Measurements from ENCODE around the gene DENND10. TPM values are rescaled to one million over a fixed set of nuclear protein-coding genes. Genes with fewer than 3 reads are reported as not detected.
"Not testable (repeated sequence)": the region's sequence is repeated elsewhere in the genome, so short reads cannot be mapped to it uniquely, and the experiment has no call there.

DENND10 gene
- total RNA-seq, 5 donors from 2014 or later (not counting 1 experiment from before 2014, with no cell fraction given): 28.5 to 52.4 (median 41.7) TPM

DNA sequence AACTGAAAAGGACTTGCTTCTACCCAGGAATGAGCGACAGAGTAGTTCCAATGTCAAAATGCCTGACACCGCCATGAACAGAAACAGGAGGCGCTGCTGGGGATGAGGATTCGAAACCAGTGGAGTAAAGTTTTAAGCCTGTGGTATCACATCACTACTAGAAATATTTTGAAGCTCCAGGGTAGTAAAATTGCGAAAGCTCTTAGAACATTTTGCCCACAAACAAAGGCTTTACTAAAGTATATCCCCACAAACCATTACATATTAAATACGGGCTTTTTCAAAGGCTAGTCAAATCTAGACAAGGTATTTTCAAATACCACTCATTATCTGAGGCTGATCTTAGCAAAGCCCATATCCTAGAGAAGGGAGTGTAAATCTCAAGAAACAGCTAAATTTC is 72.3 kb downstream of the DENND10 start:
- peaks cover 24 to 39% (median 34%) of the 10 kb centered on the region in 3 donors for H3K4me1 Mint-ChIP-seq
- Histone ChIP-seq H3K4me3 (ENCODE audit: control insufficient read depth in 1 of 2, extremely low read depth in 1 of 2, low read length in 1 of 2) (no peak overlapping the region), H3K27ac (ENCODE audit: low read length) (no peak overlapping the region), H3K36me3 (ENCODE audit: control insufficient read depth in 2 of 2, extremely low read depth in 1 of 2, insufficient read depth in 1 of 2, low read length in 1 of 2) (peaks cover 12 to 35% of the 10 kb centered on the region in 2 donors), H3K4me1 (ENCODE audit: control insufficient read depth in 1 of 2, extremely low read depth in 1 of 2, insufficient read depth in 2 of 2, low read length in 2 of 2) (peaks cover 5 to 32% of the 10 kb centered on the region in 2 experiments), H3K27me3 (replicated peaks in 1 of 2; ENCODE audit: control insufficient read depth in 2 of 2, extremely low read depth in 1 of 2, insufficient read depth in 2 of 2, low read length in 1 of 2) (no peaks in the 10 kb centered on the region), H3K9me3 (no peaks in the 10 kb centered on the region)
- DNase-seq: no peak
- no CpG with 5 or more reads among the region's 6 CpGs for WGBS (ENCODE audit: insufficient coverage)
- H3K9me3 Mint-ChIP-seq: no peaks in the 10 kb centered on the region
- ATAC-seq (replicated peaks in 1 of 4): no peak
- no peaks in the 10 kb centered on the region for H3K27me3 Mint-ChIP-seq
- H3K27ac Mint-ChIP-seq: peak overlapping the region in 1 of 2 donors; percentile 64
- ChIA-PET CTCF (interaction anchor here (0.6 to 1.0 kb wide), 3 partner anchors 11 to 35 kb away, joined by 3 to 4 read pairs (median 3); no protein-coding TSS in a partner anchor), POLR2A (interaction anchor here (0.6 to 1.1 kb wide), 2 partner anchors 35 to 42 kb away, joined by 3 read pairs; no protein-coding TSS in a partner anchor)
- H3K4me3 Mint-ChIP-seq: peak overlapping the region in 2 of 3 donors; percentile 93 to 96
- peaks cover 16% of the 10 kb centered on the region for H3K36me3 Mint-ChIP-seq

DNA sequence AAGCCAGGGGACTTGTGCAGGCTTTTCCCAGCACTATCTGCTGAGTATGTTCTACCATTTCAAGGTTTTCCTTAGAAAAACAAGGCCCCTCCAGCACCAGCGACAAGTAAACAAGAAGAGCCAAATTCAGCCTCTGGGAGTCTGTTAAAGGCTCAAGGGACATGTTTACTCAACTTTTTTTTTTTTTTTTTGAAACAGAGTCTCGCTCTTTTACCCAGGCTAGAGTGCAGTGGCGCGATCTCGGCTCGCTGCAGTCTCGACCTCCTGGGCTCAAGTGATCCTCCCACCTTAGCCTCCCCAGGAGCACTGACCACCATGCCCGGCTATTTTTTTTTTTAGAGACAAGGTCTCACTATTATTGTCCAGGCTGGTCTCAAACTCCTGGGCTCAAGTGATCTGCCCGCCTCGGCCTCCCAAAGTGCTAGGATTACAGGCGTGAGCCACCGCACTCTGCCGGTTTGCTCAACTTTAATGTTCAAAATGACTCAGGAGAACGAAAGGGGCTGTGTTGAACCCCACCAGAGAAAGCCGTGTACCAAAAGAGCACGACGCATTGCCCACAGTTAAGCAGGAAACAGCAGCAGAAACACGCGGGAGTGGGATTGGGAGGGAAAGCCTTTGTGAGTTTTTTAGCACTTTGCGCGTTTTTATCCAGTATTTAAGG is 73.9 kb downstream of the DENND10 start:
- peak in 3 of 4 experiments; percentile 3 to 19 (median 13) for ATAC-seq (replicated peaks in 1 of 4)
- no peaks in the 10 kb centered on the region for H3K27me3 Mint-ChIP-seq
- no peak for DNase-seq
- ChIA-PET CTCF (no interaction called here), POLR2A (no interaction called here)
- Histone ChIP-seq H3K4me1 (ENCODE audit: control insufficient read depth in 1 of 2, extremely low read depth in 1 of 2, insufficient read depth in 2 of 2, low read length in 2 of 2) (peaks cover 5 to 32% of the 10 kb centered on the region in 2 experiments), H3K4me3 (ENCODE audit: control insufficient read depth in 1 of 2, extremely low read depth in 1 of 2, low read length in 1 of 2) (peak overlapping the region; percentile 92 to 98), H3K9me3 (no peaks in the 10 kb centered on the region), H3K27me3 (replicated peaks in 1 of 2; ENCODE audit: control insufficient read depth in 2 of 2, extremely low read depth in 1 of 2, insufficient read depth in 2 of 2, low read length in 1 of 2) (no peaks in the 10 kb centered on the region), H3K36me3 (ENCODE audit: control insufficient read depth in 2 of 2, extremely low read depth in 1 of 2, insufficient read depth in 1 of 2, low read length in 1 of 2) (peaks cover 9 to 19% of the 10 kb centered on the region in 2 donors), H3K27ac (ENCODE audit: low read length) (peak overlapping the region; percentile 78)
- H3K9me3 Mint-ChIP-seq: no peaks in the 10 kb centered on the region
- H3K4me1 Mint-ChIP-seq: peaks cover 24 to 39% (median 34%) of the 10 kb centered on the region in 3 donors
- WGBS (ENCODE audit: insufficient coverage): 10% methylated on average over 18 of the region's 21 CpGs
- peak overlapping the region; percentile 92 to 93 for H3K27ac Mint-ChIP-seq
- H3K36me3 Mint-ChIP-seq: peaks cover 4% of the 10 kb centered on the region
- H3K4me3 Mint-ChIP-seq: peak overlapping the region; percentile 93 to 96 (median 93)

DNA sequence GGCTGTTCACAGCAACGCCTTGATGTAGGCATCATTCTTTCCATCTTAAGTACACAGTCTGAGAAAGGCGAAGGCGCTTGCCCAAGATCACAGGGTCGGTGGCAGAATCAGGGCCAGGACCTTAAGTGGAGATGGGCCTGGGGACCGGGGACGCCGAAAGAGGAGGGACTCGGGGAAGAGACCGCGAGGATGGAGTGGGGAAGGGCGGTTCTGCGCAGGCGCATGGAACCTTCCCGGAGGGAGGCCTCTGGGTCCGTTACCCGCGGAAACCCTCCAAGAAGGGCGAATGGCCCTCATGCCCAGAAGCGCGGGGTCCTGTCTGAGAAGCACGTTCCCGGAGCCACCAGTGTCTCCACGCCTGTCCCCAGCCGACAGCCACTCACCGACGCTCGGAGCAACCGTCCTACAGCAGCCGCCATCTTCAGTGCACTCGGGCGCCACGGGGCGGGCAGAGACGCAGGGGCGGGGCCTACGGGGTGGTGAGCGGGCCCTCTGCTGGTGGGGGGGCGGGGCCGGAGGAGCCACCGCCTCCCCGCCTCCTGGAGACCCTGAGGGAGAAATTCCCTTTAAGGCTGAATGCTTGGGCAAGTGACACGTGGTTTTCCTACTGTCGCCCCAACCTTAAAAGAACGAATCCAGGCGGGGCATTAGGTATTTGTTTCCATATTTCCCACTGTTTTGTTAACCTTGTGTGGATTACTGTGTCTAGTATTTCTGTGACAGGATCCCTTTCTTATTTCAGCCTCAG is 74.6 kb downstream of the DENND10 start, which contains the start of gene PRDX3:
TSS of gene PRDX3 (minus strand) at position 441 of the 748 bp plus-strand sequence. CDS start at position 419, 22 bp downstream.
- DNase-seq (peak; percentile 82 to 94 (median 90)), ATAC-seq (replicated peaks in 1 of 4) (peak; percentile 97 to 99 (median 98))
- Histone ChIP-seq H3K27ac (ENCODE audit: low read length) (peak within 1 kb of the TSS; percentile 78), H3K4me1 (ENCODE audit: control insufficient read depth in 1 of 2, extremely low read depth in 1 of 2, insufficient read depth in 2 of 2, low read length in 2 of 2) (peaks cover 5 to 32% of the 10 kb centered on the region in 2 experiments), H3K4me3 (ENCODE audit: control insufficient read depth in 1 of 2, extremely low read depth in 1 of 2, low read length in 1 of 2) (peak within 1 kb of the TSS; percentile 92 to 98), H3K36me3 (ENCODE audit: control insufficient read depth in 2 of 2, extremely low read depth in 1 of 2, insufficient read depth in 1 of 2, low read length in 1 of 2) (peaks cover 6 to 15% of the 10 kb centered on the region in 2 donors), H3K9me3 (no peaks in the 10 kb centered on the region), H3K27me3 (replicated peaks in 1 of 2; ENCODE audit: control insufficient read depth in 2 of 2, extremely low read depth in 1 of 2, insufficient read depth in 2 of 2, low read length in 1 of 2) (no peaks in the 10 kb centered on the region)
- WGBS (ENCODE audit: insufficient coverage): 0% methylated on average over 29 of the region's 45 CpGs
- CTCF ChIA-PET: interaction anchor here in 1 of 2 donors (0.7 to 1.0 kb wide), 3 partner anchors 21 to 112 kb away, joined by 3 to 5 read pairs (median 3); no protein-coding TSS in a partner anchor
- H3K4me3 Mint-ChIP-seq: peak within 1 kb of the TSS; percentile 93 to 96 (median 93)
- H3K9me3 Mint-ChIP-seq: no peaks in the 10 kb centered on the region
- peaks cover 24 to 39% (median 34%) of the 10 kb centered on the region in 3 donors for H3K4me1 Mint-ChIP-seq
- H3K36me3 Mint-ChIP-seq: peaks cover 4% of the 10 kb centered on the region
- H3K27ac Mint-ChIP-seq: peak within 1 kb of the TSS; percentile 92 to 93
- H3K27me3 Mint-ChIP-seq: no peaks in the 10 kb centered on the region
- POLR2A ChIA-PET: interaction anchor here in 1 of 2 donors (0.6 kb wide), 1 partner anchor 683 kb away, joined by 5 read pairs; no protein-coding TSS in a partner anchor

DNA sequence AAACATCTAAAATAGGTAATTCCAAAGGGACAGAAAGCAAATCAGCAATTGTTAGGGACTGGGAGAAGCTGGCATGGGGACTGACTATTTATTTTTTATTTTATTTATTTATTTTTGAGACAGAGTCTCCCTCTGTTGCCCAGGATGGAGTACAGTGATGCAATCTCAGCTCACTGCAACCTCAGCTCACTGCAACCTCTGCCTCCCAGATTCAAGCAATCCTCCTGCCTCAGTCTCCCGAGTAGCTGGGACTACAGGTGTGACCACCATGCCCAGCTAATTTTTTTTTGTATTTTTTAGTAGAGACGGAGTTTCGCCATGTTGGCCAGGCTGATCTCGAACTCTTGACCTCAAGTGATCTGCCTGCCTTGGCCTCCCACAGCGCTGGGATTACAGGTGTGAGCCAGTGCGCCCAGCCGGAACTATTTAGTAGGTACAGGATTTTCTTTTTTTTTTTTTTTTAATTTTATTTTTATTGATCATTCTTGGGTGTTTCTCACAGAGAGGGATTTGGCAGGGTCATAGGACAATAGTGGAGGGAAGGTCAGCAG is 77.0 kb downstream of the DENND10 start:
- not testable (repeated sequence) for H3K4me3 Mint-ChIP-seq; H3K27ac Mint-ChIP-seq; H3K9me3 Mint-ChIP-seq; H3K27me3 Mint-ChIP-seq; H3K9me3 ChIP-seq; H3K36me3 ChIP-seq (ENCODE audit: control insufficient read depth in 2 of 2, extremely low read depth in 1 of 2, insufficient read depth in 1 of 2, low read length in 1 of 2); H3K36me3 Mint-ChIP-seq; ATAC-seq (replicated peaks in 1 of 4); H3K4me3 ChIP-seq (ENCODE audit: control insufficient read depth in 1 of 2, extremely low read depth in 1 of 2, low read length in 1 of 2); H3K27me3 ChIP-seq (replicated peaks in 1 of 2; ENCODE audit: control insufficient read depth in 2 of 2, extremely low read depth in 1 of 2, insufficient read depth in 2 of 2, low read length in 1 of 2); DNase-seq; H3K27ac ChIP-seq (ENCODE audit: low read length)
- H3K4me1 ChIP-seq (ENCODE audit: control insufficient read depth in 1 of 2, extremely low read depth in 1 of 2, insufficient read depth in 2 of 2, low read length in 2 of 2): peaks cover 5 to 32% of the 10 kb centered on the region in 2 experiments
- CTCF ChIA-PET: interaction anchor here in 1 of 2 donors (0.7 kb wide), 1 partner anchor 351 kb away, joined by 5 read pairs; no protein-coding TSS in a partner anchor
- H3K4me1 Mint-ChIP-seq: peaks cover 14 to 34% (median 27%) of the 10 kb centered on the region in 3 donors
- POLR2A ChIA-PET: interaction anchor here (0.6 to 0.7 kb wide), 2 partner anchors 91 to 354 kb away, joined by 3 read pairs; no protein-coding TSS in a partner anchor
- 100% methylated on average over 4 of the region's 7 CpGs for whole genome bisulfite sequencing (ENCODE audit: insufficient coverage)

DNA sequence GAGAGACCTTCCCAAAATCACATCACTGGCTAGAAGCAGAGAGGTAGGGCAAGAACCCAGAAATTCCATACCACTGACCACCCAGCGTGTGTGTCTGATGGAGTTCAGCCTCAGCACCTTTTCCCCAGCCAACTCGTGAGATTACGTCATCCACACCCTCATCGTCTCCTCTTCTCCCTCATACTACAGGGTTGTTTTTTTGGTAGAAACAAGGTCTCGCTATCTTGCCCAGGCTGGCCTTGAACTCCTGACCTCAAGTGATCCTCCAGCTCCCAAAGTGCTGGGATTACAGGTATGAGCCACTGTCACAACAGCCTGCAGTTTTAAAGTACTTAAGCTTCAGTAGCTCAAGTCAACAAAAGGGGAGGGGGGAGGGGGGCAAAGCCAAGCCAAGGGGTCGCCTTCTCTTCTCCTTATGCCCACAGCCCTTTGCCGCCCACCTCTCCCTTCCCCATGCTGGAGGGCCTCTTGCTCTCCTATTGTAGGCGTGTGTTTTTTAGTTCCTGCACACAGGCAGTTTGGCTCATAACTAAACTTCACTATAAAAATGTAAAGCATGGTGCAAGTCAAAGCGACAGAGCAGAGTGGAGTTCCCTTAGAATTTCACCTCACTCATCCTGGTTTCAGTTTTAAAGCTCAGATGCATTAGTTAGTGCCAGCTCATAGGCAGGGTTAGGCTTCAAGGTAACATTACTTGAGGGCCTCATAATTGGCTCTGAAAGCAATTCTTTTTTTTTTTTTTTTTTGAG is 79.9 kb downstream of the DENND10 start:
- H3K27ac Mint-ChIP-seq: peak overlapping the region in 1 of 2 donors; percentile 52
- WGBS (ENCODE audit: insufficient coverage): no CpG with 5 or more reads among the region's 9 CpGs
- Histone ChIP-seq H3K4me3 (ENCODE audit: control insufficient read depth in 1 of 2, extremely low read depth in 1 of 2, low read length in 1 of 2) (no peak overlapping the region), H3K9me3 (no peaks in the 10 kb centered on the region), H3K27me3 (replicated peaks in 1 of 2; ENCODE audit: control insufficient read depth in 2 of 2, extremely low read depth in 1 of 2, insufficient read depth in 2 of 2, low read length in 1 of 2) (no peaks in the 10 kb centered on the region), H3K36me3 (ENCODE audit: control insufficient read depth in 2 of 2, extremely low read depth in 1 of 2, insufficient read depth in 1 of 2, low read length in 1 of 2) (no peaks in the 10 kb centered on the region), H3K4me1 (ENCODE audit: control insufficient read depth in 1 of 2, extremely low read depth in 1 of 2, insufficient read depth in 2 of 2, low read length in 2 of 2) (peaks cover 4 to 12% of the 10 kb centered on the region in 2 experiments), H3K27ac (ENCODE audit: low read length) (no peak overlapping the region)
- DNase-seq (no peak), ATAC-seq (replicated peaks in 1 of 4) (no peak)
- H3K9me3 Mint-ChIP-seq: no peaks in the 10 kb centered on the region
- no peaks in the 10 kb centered on the region for H3K36me3 Mint-ChIP-seq
- peaks cover 8 to 13% (median 11%) of the 10 kb centered on the region in 3 donors for H3K4me1 Mint-ChIP-seq
- no peak overlapping the region for H3K4me3 Mint-ChIP-seq
- CTCF ChIA-PET: interaction anchor here (0.6 to 0.7 kb wide), 3 partner anchors 14 to 567 kb away, joined by 3 to 4 read pairs (median 3); no protein-coding TSS in a partner anchor
- POLR2A ChIA-PET: interaction anchor here in 1 of 2 donors (0.6 to 0.7 kb wide), 2 partner anchors 316 to 400 kb away, joined by 3 to 7 read pairs; no protein-coding TSS in a partner anchor
- H3K27me3 Mint-ChIP-seq: no peaks in the 10 kb centered on the region
